Gastrocnemius medialis (tissue), 4 donors: Measurements from ENCODE around the gene DENND2C.

ENCODE experiments used
- CTCF ChIP-seq, 5 experiments: fragments of 450-650 bp in 3 of 5; fragments of 200-600 bp in 2 of 5; sonication (generic) in 2 of 5; IDR thresholded peaks in 4 of 5; conservative IDR thresholded peaks in 1 of 5; 1 replicate in 4 of 5; 2 replicates in 1 of 5; pipeline ENCODE4 v1.5.1; 2016 to 2019; ENCODE audit warnings: antibody characterized with exemption in 5 of 5, mild to moderate bottlenecking in 3 of 5, moderate library complexity in 3 of 5
- POLR2A ChIP-seq, 2 donors: fragments of 450-650 bp; IDR thresholded peaks; one replicate each; pipeline ENCODE4 v1.6.1; 2017; ENCODE audit warnings: antibody characterized with exemption in 2 of 2, mild to moderate bottlenecking in 2 of 2, moderate library complexity in 2 of 2

- no peak for TF ChIP-seq CTCF (IDR thresholded peaks at IDR 0.05 in 4 of 5, conservative IDR thresholded peaks at IDR 0.05 in 1 of 5)
- TF ChIP-seq POLR2A (IDR thresholded peaks at IDR 0.05) = no peak
Observed at GRCh38 chr1:114589122-114589521, 80.7 kb downstream of the DENND2C start.
